GM18526 (cell line): ENCODE results near the gene KLHL6.

Source experiments
- POLR2A ChIP-seq: IDR thresholded peaks from 3 replicates; pipeline ENCODE4 v1.6.1; 2011; ENCODE audit not compliant: insufficient read length; ENCODE audit errors: extremely low read depth

KLHL6 gene

GRCh38 chr3:183460081-183461055 is 95.1 kb downstream of the KLHL6 start:
- TF ChIP-seq POLR2A, result no peak

GRCh38 chr3:183455089-183455488 is 100.4 kb downstream of the KLHL6 start:
- no peak for TF ChIP-seq POLR2A

- TF ChIP-seq POLR2A, result no peak
Measured at GRCh38 chr3:183454064-183454463, 101.4 kb downstream of the KLHL6 start.

- TF ChIP-seq POLR2A, result no peak
Measured at GRCh38 chr3:183449791-183450190, 105.7 kb downstream of the KLHL6 start.

- no peak for TF ChIP-seq POLR2A
Measured at GRCh38 chr3:183449391-183449790, 106.1 kb downstream of the KLHL6 start.

- TF ChIP-seq POLR2A, result no peak
Measured at GRCh38 chr3:183448369-183449128, 107.0 kb downstream of the KLHL6 start.

- peak; percentile 28 for TF ChIP-seq POLR2A
Measured at GRCh38 chr3:183447206-183448001, 108.1 kb downstream of the KLHL6 start.

GRCh38 chr3:183446838-183447205 is 108.7 kb downstream of the KLHL6 start:
- TF ChIP-seq POLR2A, result no peak

- no peak for TF ChIP-seq POLR2A
Measured at GRCh38 chr3:183444748-183445147, 110.8 kb downstream of the KLHL6 start.

- no peak for TF ChIP-seq POLR2A
Measured at GRCh38 chr3:183443395-183444385, 111.8 kb downstream of the KLHL6 start.

- TF ChIP-seq POLR2A, result no peak
Measured at GRCh38 chr3:183442994-183443393, 112.5 kb downstream of the KLHL6 start.

- no peak for TF ChIP-seq POLR2A
Measured at GRCh38 chr3:183439515-183439914, 116.0 kb downstream of the KLHL6 start.

- TF ChIP-seq POLR2A, result no peak
Measured at GRCh38 chr3:183438735-183439134, 116.8 kb downstream of the KLHL6 start.

GRCh38 chr3:183437666-183438564 is 117.6 kb downstream of the KLHL6 start:
- no peak for TF ChIP-seq POLR2A
